ENCODE data around the gene HSF2BP. TPM values are rescaled to one million over a fixed set of nuclear protein-coding genes. Genes with fewer than 3 reads are reported as not detected.
A peak's percentile ranks its signal among the peaks of the same experiment; 100 is the strongest.
"Not testable (repeated sequence)": the region's sequence is repeated elsewhere in the genome, so short reads cannot be mapped to it uniquely, and the experiment has no call there.

The HSF2BP gene
- total and polyA plus RNA-seq, 8 donors, result 0.11 to 0.32 (median 0.22) TPM

DNA sequence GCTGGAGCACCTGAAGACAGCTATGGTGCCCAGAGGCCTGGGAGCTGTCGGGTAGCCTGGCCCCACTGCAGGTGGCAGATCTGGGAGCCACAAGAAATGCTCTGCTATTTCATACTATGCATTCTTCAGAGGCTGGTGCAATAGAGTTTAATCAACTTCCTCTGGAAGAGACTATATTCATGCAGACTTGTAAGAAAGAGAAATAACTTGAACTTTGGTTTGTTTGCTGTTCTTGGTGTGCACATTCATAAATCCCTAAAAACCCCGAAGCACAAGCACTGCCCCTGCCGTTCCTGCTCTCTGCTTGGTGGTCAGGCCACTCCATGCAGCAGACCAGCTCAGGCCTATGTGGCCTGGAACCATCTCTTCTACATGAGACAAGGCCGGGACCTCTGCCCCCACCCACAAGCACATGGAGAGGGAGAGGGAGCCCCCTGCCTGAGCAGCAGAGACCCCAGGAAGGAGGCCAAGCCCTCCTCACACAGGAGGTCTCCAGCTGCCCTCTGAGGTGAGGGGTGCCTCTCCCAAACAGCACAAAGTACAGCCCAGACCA is 142.9 kb downstream of the HSF2BP start:
- H3K27ac ChIP-seq; intact Hi-C loops (cut with DNase I); DNase-seq; FAIRE-seq; H3K9me3 ChIP-seq; H3K4me1 ChIP-seq; H3K27me3 ChIP-seq; H3K36me3 ChIP-seq; H3K4me3 ChIP-seq: not testable (repeated sequence)
- WGBS, 2 donors, result no CpG with 5 or more reads among the region's 4 CpGs
- ATAC-seq, result peak in 1 of 4 donors; percentile 9

DNA sequence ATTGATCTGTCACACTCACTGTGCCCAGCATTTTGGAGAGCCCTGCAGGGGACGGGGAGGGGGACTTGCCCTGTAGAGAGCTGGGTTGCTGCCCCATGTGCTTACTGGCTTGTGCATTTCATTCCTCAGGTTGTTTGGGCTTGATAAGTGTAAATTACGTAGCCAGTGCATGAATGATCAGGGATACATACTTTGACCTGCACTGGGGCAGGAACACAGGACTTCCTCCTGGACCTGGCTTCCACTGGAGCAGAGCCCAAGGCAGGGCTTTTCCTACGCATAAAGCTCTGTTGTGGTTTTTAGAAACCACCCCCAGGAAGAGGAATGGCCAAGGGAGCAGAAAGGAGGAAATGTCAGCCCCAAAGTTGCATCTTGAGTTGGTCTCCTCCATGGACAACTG is 144.5 kb downstream of the HSF2BP start:
- FAIRE-seq; H3K9me3 ChIP-seq; H3K27me3 ChIP-seq; H3K4me3 ChIP-seq; H3K27ac ChIP-seq; H3K4me1 ChIP-seq; ATAC-seq; DNase-seq; H3K36me3 ChIP-seq; intact Hi-C loops (cut with DNase I): not testable (repeated sequence)
- no CpG with 5 or more reads among the region's 3 CpGs for WGBS, 2 donors

DNA sequence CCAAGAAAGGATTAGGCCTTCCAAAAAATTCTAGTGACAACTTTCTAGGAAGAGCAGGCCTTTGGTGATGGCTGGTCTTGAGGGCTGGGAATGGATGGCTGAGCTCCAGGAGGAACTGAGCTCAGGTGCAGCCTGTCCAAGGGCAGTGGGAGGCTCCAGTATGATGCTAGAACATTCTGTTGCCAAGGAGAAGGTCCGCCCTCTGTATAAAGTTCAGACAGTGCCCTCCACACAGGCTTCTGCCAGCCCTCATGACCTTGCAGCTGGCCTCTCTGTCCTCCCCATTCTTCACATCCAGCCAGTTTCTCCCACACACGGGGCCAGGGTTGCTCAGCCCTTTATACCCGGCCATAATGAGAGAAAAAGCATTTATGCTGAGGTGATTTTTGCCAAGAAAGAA is 146.3 kb downstream of the HSF2BP start:
- H3K4me1 ChIP-seq; FAIRE-seq; intact Hi-C loops (cut with DNase I); H3K9me3 ChIP-seq; H3K27ac ChIP-seq; H3K4me3 ChIP-seq; H3K36me3 ChIP-seq; DNase-seq; H3K27me3 ChIP-seq: not testable (repeated sequence)
- peak; percentile 27 to 63 (median 52) for ATAC-seq
- WGBS, 2 donors, result no CpG with 5 or more reads among the region's 3 CpGs

DNA sequence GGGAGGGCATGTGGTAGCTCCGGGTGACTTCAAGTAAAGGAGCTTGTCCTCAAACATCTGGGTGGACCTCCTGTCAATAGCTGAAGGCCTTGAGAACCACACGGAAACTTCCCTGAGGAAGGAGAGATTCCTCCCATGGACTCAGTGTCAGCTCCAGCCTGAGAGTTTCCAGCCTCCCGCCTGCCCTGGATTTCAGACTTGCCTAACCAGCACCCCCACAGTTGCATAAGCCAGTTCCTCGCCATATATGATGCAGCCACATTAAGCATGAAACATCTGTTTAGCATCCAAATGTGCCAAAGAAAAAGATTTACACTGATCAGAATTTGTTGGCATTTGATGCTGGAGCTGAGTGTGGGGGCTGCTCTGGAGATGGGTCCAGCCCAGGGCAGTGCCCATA is 148.1 kb downstream of the HSF2BP start:
- H3K4me3 ChIP-seq; DNase-seq; ATAC-seq; H3K27ac ChIP-seq; H3K27me3 ChIP-seq; H3K4me1 ChIP-seq; H3K36me3 ChIP-seq; intact Hi-C loops (cut with DNase I); FAIRE-seq; H3K9me3 ChIP-seq: not testable (repeated sequence)
- no CpG with 5 or more reads among the region's 4 CpGs for WGBS, 2 donors

DNA sequence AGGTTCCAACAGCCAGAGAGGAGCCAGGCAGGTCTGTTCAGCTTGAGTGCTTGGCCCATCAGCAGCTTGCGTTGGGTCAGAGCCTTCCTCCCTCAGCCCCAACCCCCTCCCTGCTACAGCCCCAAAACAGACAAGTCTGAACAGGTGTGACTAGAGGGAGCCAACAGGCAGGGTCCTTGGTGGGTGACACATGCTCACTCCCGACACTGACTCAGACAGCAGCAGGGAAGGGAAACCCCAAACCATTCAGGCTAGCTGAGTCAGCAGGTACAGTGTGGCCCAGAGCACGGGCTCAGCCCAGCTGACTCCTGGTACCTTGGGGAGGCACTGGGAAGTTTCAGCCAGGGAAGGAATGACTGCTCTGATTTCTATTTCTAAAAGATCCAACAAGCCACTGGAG is 148.6 kb downstream of the HSF2BP start:
- intact Hi-C loops (cut with DNase I); H3K27ac ChIP-seq; H3K4me3 ChIP-seq; FAIRE-seq; H3K9me3 ChIP-seq; DNase-seq; H3K27me3 ChIP-seq; H3K4me1 ChIP-seq; H3K36me3 ChIP-seq: not testable (repeated sequence)
- WGBS, 2 donors, result no CpG with 5 or more reads among the region's 3 CpGs
- peak in 2 of 4 donors; percentile 61 to 65 for ATAC-seq

DNA sequence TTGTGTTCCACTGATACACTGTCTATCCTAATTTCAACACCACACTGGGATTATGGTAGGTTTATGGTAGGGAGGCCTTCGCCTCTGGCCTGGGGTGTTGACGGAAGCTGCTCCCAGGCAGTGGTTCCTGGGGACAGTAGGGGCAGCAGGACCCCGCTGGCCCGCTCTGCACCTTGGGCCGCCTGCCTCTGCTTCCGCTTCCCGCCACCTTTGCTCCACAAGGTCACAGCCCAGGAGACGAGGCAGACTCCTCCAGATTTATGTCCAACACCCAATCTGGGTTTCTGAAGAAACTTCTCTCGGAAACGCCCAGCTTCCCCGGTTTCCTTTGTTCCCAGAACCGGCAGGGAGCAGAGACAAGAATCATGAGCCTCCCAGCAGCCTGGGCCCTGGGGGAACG is 155.4 kb downstream of the HSF2BP start:
- ATAC-seq; H3K27ac ChIP-seq; H3K27me3 ChIP-seq; H3K4me3 ChIP-seq; DNase-seq; H3K4me1 ChIP-seq; FAIRE-seq; H3K36me3 ChIP-seq; intact Hi-C loops (cut with DNase I); H3K9me3 ChIP-seq: not testable (repeated sequence)
- WGBS, 2 donors, result no CpG with 5 or more reads among the region's 13 CpGs

DNA sequence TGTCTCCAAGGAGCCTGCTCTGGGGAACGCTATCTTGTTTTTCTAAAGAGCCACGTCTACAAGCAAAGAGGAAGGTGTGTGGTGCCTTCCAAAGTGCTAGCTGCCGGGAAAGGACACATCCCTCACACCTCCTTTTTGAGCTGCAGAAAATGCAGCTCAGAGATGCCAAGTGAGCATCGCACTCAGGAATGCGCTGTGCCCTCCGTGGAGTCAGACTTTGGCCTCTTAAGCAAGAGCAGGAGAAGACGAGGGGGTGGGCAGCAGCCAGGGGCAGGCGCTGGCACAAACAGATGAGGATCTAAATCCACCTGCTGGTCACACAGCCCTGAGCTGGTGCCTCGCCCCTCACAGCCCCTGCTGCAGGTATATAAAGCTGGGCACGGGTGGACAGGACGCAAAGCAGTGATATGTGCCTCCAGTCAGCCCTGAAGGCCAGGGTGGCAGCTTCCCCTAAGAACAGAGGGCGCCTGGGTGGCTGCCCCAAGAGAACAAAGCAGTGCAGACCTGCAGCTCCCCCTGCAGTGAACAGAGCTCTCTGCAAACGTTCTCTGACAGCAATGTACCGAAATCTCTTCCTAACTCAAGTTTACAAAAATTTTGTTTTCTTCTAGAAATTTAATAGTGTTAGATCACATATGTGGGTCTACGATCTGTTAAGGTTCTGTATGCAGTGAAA is 156.1 kb downstream of the HSF2BP start:
- H3K9me3 ChIP-seq; H3K36me3 ChIP-seq; H3K4me3 ChIP-seq; H3K4me1 ChIP-seq; FAIRE-seq; intact Hi-C loops (cut with DNase I); DNase-seq; H3K27me3 ChIP-seq; H3K27ac ChIP-seq: not testable (repeated sequence)
- peak; percentile 49 to 67 (median 62) for ATAC-seq
- WGBS, 2 donors, result no CpG with 5 or more reads among the region's 15 CpGs

DNA sequence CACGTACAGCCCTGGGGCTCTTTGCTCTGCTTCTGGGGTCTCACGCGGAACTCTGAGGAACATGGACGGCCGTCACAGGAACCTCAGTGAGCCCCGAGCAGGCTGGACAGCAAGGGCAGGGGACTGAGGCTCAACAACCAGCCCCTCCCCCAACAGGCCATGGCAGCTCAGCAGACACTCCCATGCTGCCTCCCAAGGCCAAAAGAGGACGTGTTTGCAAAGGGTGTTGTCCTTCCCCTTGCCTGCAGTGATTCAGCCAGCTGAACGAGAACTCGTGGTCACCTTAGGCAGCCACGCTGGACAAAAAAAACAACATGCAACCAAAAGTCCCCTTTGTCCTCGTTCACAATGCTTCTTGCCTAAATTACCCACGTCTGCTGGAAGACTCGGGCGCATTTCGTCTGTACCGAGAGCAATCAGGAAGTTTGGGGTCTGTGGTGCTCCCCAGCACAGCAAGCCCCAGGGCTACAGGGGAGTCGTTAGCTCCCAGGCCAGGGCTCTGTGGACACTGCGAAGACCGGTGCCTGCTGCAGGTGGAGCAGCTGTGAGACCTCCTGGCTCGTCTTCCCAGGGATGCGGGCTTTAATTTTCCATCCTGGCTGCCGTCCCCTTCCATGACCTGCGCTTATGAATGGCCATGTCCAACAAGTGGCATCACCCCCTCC is 156.7 kb downstream of the HSF2BP start:
- DNase-seq; H3K9me3 ChIP-seq; H3K27ac ChIP-seq; intact Hi-C loops (cut with DNase I); H3K4me1 ChIP-seq; H3K27me3 ChIP-seq; H3K36me3 ChIP-seq; FAIRE-seq; H3K4me3 ChIP-seq: not testable (repeated sequence)
- WGBS, 2 donors, result no CpG with 5 or more reads among the region's 23 CpGs
- ATAC-seq, result peak; percentile 78 to 90 (median 86)

DNA sequence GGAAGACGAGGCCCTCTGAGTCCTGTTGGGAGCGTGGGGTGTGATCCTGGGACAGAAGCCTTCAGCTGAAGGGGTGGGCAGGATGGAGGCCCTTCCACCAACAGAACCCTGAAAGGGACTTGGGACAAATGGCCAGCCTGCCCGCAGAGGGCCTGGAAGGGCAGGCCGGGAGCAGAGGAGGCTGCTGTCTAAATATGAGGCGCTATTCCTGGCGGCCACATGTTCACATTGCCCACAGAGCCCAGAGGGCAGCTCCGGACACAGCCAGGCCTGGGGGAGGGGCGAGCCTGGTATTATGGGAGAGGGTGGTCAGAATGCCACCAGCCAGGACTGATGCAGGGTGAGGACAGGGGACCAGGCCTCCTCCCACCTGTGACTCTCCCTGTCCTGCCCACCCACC is 160.4 kb downstream of the HSF2BP start:
- intact Hi-C loops (cut with DNase I); H3K4me1 ChIP-seq; FAIRE-seq; H3K9me3 ChIP-seq; ATAC-seq; H3K27me3 ChIP-seq; H3K4me3 ChIP-seq; DNase-seq; H3K36me3 ChIP-seq; H3K27ac ChIP-seq: not testable (repeated sequence)
- 94 to 100% methylated on average over 2 of the region's 8 CpGs for WGBS, 2 donors

DNA sequence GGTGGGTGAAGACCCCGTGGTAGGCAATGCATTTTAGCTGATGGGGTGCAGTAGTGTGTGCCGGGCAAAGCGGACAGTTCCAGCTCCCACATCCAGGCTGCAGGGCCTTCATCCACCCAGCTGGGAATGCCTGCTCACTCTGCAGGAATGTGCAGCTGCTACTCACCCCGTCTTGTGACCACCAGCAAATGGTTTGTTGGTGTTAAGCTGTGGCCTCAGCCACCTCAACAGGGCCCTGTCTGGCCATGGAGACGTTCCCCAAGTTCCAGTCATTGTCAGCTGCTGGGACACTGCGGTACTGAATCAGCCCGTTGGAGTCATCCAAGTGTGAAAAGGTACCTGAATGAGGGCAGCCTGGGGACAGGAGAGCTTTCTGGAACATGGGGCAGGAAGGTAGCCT is 161.2 kb downstream of the HSF2BP start:
- H3K4me1 ChIP-seq; H3K27ac ChIP-seq; H3K4me3 ChIP-seq; H3K27me3 ChIP-seq; intact Hi-C loops (cut with DNase I); H3K36me3 ChIP-seq; DNase-seq; FAIRE-seq; H3K9me3 ChIP-seq: not testable (repeated sequence)
- ATAC-seq, result peak in 1 of 4 donors; percentile 10
- no CpG with 5 or more reads among the region's 7 CpGs for WGBS, 2 donors

DNA sequence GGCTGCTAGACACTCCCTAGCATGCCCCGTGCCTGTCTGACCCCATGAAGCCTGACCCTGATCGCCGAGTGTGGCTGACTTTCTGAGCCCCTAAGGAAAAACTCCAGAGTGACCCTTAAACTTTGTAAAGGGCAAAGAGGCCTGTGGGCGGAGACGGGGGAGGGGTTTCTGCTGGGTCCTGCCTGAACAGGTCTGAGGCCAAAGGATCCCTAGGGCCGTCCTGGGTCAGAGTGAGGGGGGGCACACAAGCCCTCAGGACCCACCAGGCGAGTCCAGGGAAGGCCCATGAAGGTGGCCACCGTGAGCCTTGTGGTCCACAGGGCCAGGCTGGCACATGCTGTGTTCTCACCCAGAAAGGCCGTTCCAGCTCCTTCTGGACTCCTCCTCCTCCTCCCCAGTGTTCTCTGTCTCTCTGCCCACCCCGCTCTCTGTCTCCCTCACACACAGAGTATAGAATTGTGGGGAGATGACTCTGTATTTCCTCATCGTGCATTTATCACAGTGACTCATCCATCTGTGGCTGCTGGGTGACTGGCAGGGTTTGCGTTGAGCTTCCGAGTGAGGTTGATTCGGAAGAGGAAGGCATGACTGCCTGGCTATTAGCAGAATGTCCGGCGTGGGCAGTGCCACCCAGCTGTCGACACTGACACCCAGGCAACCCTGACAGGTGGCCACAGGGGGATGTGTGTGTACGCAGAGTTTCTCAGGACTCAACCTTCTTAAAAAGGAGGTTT is 164.8 kb downstream of the HSF2BP start:
- not testable (repeated sequence) for H3K4me3 ChIP-seq, H3K36me3 ChIP-seq, FAIRE-seq

DNA sequence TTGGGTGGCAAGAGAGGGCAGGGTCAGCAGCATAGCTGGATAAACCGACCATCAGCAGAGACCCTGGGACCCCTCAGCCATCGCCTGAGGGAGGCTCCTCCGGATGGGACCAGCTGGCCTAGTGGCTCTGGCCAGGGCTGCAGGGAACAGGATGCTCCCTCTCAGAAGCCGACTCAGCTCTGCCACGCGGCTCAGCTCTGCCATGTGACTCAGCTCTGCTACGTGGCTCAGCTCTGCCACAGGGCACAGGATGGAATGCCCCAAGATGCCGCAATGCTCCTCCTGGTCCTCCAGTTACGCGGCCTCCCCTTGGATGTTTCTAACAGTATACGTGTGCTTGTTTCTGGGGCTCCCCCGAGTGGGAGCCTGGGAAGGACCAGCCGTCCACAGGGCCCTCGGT is 165.8 kb downstream of the HSF2BP start:
- H3K27me3 ChIP-seq; FAIRE-seq; intact Hi-C loops (cut with DNase I); H3K4me1 ChIP-seq; H3K27ac ChIP-seq; H3K36me3 ChIP-seq; H3K9me3 ChIP-seq; H3K4me3 ChIP-seq; DNase-seq: not testable (repeated sequence)
- ATAC-seq, result peak in 2 of 4 donors; percentile 45 to 60
- WGBS, 2 donors, result 86% methylated on average over 4 of the region's 14 CpGs; no CpG with 5 or more reads in 1 of the 2 donors

More for the DNA sequence above, 164.8 kb downstream of the HSF2BP start:
- H3K27me3 ChIP-seq; H3K9me3 ChIP-seq; H3K27ac ChIP-seq; H3K4me1 ChIP-seq; intact Hi-C loops (cut with DNase I): not testable (repeated sequence)
- DNase-seq, result peak in 1 of 6 donors; percentile 2
- WGBS, 2 donors, result 79 to 83% methylated on average over 4 to 5 of the region's 18 CpGs
- peak in 3 of 4 donors; percentile 25 to 79 (median 75) for ATAC-seq

Measured in pancreas (tissue), 10 donors.